ENCODE measurements around the gene CTDSPL.

DNA sequence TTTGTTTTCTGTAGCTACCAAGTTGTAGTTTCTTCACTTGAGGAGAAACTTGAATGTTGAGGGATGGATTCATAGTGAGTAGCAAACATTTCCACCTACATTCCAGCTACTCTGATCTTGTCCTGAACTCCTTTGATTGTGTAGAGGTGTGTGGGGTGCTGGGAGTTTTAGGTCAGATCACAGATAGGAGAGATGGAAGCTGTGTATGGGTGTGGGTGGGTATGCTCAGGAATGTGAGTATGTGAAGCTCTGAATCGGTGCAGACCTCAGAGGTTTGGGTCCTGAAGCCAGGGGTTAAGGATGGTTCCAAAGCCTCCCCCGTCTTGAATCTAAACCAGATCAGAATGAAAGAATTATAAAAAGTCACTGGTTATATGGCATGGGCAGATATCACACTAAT is 76.3 kb downstream of the CTDSPL start:
- TF ChIP-seq EP300 (IDR thresholded peaks at IDR 0.05) (no peak), CTCF (IDR thresholded peaks at IDR 0.05) (no peak)
